Muscle of leg (tissue), 11 donors: Measurements from ENCODE around the gene VPS39. TPM values are rescaled to one million over a fixed set of nuclear protein-coding genes. Genes with fewer than 3 reads are reported as not detected.
A peak's percentile ranks its signal among the peaks of the same experiment; 100 is the strongest.

ENCODE experiments used
- DNase-seq: peaks from one replicate; pipeline ENCODE4 v3.0.0; 2013
- H3K27ac ChIP-seq: one replicate; pipeline ENCODE4 v1.5.1; 2013; ENCODE audit warnings: mild to moderate bottlenecking, low read length, control low read depth
- H3K27me3 ChIP-seq: one replicate; pipeline ENCODE4 v1.6.1; 2013; ENCODE audit warnings: low read length; ENCODE audit not compliant: control insufficient read depth, insufficient read depth
- H3K36me3 ChIP-seq: one replicate; pipeline ENCODE4 v1.6.1; 2013; ENCODE audit warnings: low read length; ENCODE audit not compliant: control insufficient read depth, insufficient read depth
- H3K4me1 ChIP-seq: one replicate; pipeline ENCODE4 v1.6.1; 2013; ENCODE audit warnings: low read length; ENCODE audit not compliant: control insufficient read depth, insufficient read depth
- H3K4me3 ChIP-seq: one replicate; pipeline ENCODE4 v1.5.1; 2013; ENCODE audit warnings: low read length, control low read depth
- H3K9me3 ChIP-seq: replicated peaks from 2 replicates; pipeline ENCODE4 v1.6.1; 2013; ENCODE audit warnings: low read depth, low read length; ENCODE audit not compliant: control insufficient read depth
- WGBS: methylation state at CpG from one replicate; pipeline ENCODE4 v1.1.5; 2013; ENCODE audit warnings: missing lambda C conversion rate; ENCODE audit not compliant: insufficient coverage; 5-methylcytosine and 5-hydroxymethylcytosine counted together
- polyA plus RNA-seq, 8 donors: library from polyadenylated mRNA; unstranded; fragments of 120-200 nt; gene quantifications; one replicate each; pipeline versions ENCODE4 v1.2.1 to v1.2.3, GENCODE V29; 2013; ENCODE audit warnings: inconsistent platforms in 1 of 8, low replicate concordance in 1 of 8; ENCODE audit not compliant: insufficient read length in 8 of 8, insufficient read depth in 1 of 8
- total RNA-seq: library from RNA; stranded (reverse); fragments of 120-200 nt; gene quantifications from one replicate; pipeline ENCODE4 v1.2.4, GENCODE V29; 2013

VPS39 gene
- total and polyA plus RNA-seq, 9 donors = 33.5 to 51.0 (median 41.4) TPM

DNA sequence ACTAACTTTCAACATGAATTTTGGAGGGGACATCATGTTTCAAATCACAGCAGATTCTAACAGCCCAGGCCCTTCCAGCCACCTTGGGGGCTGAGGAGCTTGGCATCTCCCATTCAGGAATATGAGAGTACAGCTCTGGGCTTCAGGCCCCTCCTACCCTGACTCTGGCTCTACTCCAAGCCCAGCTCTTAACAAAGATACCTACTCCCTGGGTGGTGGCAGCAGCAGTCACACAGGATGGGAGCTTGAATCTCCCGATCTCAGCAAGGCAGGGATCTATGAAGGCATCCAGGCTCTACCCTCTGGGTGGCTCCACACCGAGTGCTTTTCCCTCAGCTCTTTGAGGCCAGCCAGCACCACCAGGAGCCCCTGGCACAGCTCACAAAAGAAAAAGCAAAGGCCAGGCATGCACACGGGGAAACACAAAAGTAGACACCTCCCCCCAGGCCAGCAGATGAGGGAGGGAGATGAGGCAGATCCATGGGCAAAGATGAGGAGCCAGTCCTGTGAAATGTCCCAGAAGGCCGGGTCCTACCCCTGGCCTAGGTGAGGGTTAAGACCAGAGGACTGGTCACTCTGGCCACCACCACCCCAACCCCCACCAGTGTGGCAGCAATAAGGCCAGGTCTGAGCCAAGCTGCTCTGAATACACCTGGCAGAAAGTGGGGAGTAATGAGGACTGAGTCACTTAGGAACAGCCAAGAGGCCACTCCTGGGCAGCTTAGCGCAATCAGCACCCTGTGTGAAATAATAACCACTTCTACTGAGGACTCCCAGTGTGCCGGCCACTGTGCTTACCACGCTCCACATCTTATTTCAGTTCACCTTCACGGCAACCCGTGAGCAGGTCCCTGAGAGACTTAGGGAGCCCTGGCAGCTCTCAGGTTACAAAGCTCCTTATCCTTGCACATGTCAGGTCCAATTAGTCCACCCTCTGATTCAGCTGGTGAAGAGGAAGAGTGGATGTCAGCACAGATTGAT is 76.0 kb downstream of the VPS39 start:
- Histone ChIP-seq H3K36me3 (no peaks in the 10 kb centered on the region), H3K27me3 (peaks cover 8% of the 10 kb centered on the region), H3K4me3 (no peak overlapping the region), H3K4me1 (peaks cover 23% of the 10 kb centered on the region), H3K9me3 (no peaks in the 10 kb centered on the region), H3K27ac (no peak overlapping the region)
- WGBS = 38% methylated on average over 7 of the region's 9 CpGs
- no peak for DNase-seq

GRCh38 chr15:42131006-42131405 is 77.1 kb downstream of the VPS39 start:
- Histone ChIP-seq H3K27ac (peak overlapping the region; percentile 67), H3K36me3 (no peaks in the 10 kb centered on the region), H3K4me3 (no peak overlapping the region), H3K27me3 (peaks cover 8% of the 10 kb centered on the region), H3K9me3 (no peaks in the 10 kb centered on the region), H3K4me1 (peaks cover 23% of the 10 kb centered on the region)
- 75% methylated on average over 1 of the region's 1 CpG for WGBS
- no peak for DNase-seq

GRCh38 chr15:42130246-42130986 is 77.7 kb downstream of the VPS39 start:
- no peaks in the 10 kb centered on the region for H3K9me3 ChIP-seq
- H3K4me1 ChIP-seq = peaks cover 23% of the 10 kb centered on the region
- peaks cover 8% of the 10 kb centered on the region for H3K27me3 ChIP-seq
- peak; percentile 13 for DNase-seq
- WGBS = 49% methylated on average over 5 of the region's 8 CpGs
- H3K36me3 ChIP-seq = no peaks in the 10 kb centered on the region
- no peak overlapping the region for H3K4me3 ChIP-seq
- peak overlapping the region; percentile 67 for H3K27ac ChIP-seq

DNA sequence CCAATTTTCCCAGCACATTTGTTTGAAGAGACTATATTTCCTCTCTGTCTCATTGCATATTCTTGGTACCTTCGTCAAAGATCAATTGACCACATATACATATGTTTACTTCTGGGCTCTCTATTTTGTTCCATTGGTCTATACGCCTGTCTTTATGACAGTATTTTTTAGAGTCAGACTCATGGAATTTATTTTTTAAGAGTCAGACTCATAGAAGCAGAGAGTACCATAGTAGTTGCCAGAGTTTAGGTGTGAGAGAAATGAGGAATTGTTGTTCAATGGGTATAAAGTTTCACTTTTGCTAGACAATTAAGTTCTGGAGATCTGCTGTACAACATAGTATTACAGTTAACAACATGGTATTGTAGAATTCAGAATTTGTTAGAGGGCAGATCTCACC is 78.7 kb downstream of the VPS39 start:
- Histone ChIP-seq H3K4me3 (no peak overlapping the region), H3K9me3 (no peaks in the 10 kb centered on the region), H3K36me3 (no peaks in the 10 kb centered on the region), H3K4me1 (peaks cover 23% of the 10 kb centered on the region), H3K27ac (no peak overlapping the region), H3K27me3 (peaks cover 8% of the 10 kb centered on the region)
- 100% methylated on average over 1 of the region's 2 CpGs for WGBS
- no peak for DNase-seq

GRCh38 chr15:42128476-42128875 is 79.6 kb downstream of the VPS39 start:
- Histone ChIP-seq H3K4me1 (peaks cover 23% of the 10 kb centered on the region), H3K4me3 (no peak overlapping the region), H3K9me3 (no peaks in the 10 kb centered on the region), H3K27ac (no peak overlapping the region), H3K27me3 (peaks cover 8% of the 10 kb centered on the region), H3K36me3 (no peaks in the 10 kb centered on the region)
- DNase-seq = no peak
- WGBS = 33% methylated on average over 4 of the region's 6 CpGs

GRCh38 chr15:42123546-42123945 is 84.6 kb downstream of the VPS39 start:
- Histone ChIP-seq H3K27me3 (peaks cover 2% of the 10 kb centered on the region), H3K27ac (no peak overlapping the region), H3K4me3 (no peak overlapping the region), H3K9me3 (no peaks in the 10 kb centered on the region), H3K4me1 (peaks cover 8% of the 10 kb centered on the region), H3K36me3 (no peaks in the 10 kb centered on the region)
- no peak for DNase-seq
- WGBS = no CpG with 5 or more reads among the region's 3 CpGs

- Histone ChIP-seq H3K4me1 (peaks cover 8% of the 10 kb centered on the region), H3K9me3 (no peaks in the 10 kb centered on the region), H3K27me3 (no peaks in the 10 kb centered on the region), H3K4me3 (no peak overlapping the region), H3K27ac (no peak overlapping the region), H3K36me3 (no peaks in the 10 kb centered on the region)
- no peak for DNase-seq
- WGBS = 25% methylated on average over 2 of the region's 2 CpGs
Observed at GRCh38 chr15:42121682-42122081, 86.4 kb downstream of the VPS39 start.

GRCh38 chr15:42121021-42121420 is 87.1 kb downstream of the VPS39 start:
- Histone ChIP-seq H3K27ac (no peak overlapping the region), H3K36me3 (no peaks in the 10 kb centered on the region), H3K9me3 (peaks cover 3% of the 10 kb centered on the region), H3K4me3 (no peak overlapping the region), H3K4me1 (peaks cover 8% of the 10 kb centered on the region), H3K27me3 (no peaks in the 10 kb centered on the region)
- 92% methylated on average over 4 of the region's 6 CpGs for WGBS
- DNase-seq = no peak

DNA sequence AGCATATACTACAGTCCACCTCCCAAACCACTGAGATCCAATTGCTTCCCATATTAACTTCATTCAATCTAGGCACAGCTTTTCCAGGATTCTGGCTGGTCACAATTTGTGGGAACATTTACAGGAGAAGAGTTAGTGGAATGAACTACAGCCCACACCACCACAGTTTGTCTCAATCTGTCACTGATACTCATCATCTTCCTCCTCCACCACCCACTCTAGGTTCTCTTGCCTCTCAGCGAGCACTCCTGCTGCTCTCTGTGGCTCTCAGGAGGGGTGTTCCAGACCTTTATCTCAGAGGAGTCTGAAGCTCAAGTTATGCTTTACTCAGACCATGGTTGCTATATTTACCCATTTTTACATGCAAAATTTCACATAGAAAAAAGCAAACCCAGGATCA is 87.8 kb downstream of the VPS39 start:
- no peak overlapping the region for H3K4me3 ChIP-seq
- H3K9me3 ChIP-seq = peaks cover 3% of the 10 kb centered on the region
- 78% methylated on average over 1 of the region's 1 CpG for WGBS
- no peaks in the 10 kb centered on the region for H3K27me3 ChIP-seq
- H3K27ac ChIP-seq = no peak overlapping the region
- no peak for DNase-seq
- peaks cover 8% of the 10 kb centered on the region for H3K4me1 ChIP-seq
- no peaks in the 10 kb centered on the region for H3K36me3 ChIP-seq

DNA sequence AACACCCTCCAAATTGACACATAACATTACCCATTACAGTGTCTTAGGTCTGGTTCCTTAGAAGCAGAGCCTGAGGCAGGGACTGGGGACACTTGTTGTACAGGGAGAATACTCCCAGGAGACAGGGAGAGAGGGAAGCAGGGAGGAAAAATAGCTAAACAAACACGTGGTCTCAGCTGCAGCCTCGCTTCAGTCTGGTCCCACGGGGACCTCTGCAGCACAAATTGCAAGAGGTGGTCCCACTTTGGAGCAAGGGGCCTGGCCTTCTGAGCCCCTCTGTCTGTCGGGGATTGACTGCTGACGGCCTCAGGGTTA is 88.7 kb downstream of the VPS39 start:
- H3K27ac ChIP-seq = no peak overlapping the region
- no peak for DNase-seq
- H3K27me3 ChIP-seq = no peaks in the 10 kb centered on the region
- H3K4me3 ChIP-seq = no peak overlapping the region
- WGBS = 32% methylated on average over 5 of the region's 5 CpGs
- no peaks in the 10 kb centered on the region for H3K36me3 ChIP-seq
- peaks cover 8% of the 10 kb centered on the region for H3K4me1 ChIP-seq
- H3K9me3 ChIP-seq = peaks cover 3% of the 10 kb centered on the region
